Measurements from ENCODE around the gene TAF6L.
"Not testable (repeated sequence)": the region's sequence is repeated elsewhere in the genome, so short reads cannot be mapped to it uniquely, and the experiment has no call there.

Gene TAF6L

DNA sequence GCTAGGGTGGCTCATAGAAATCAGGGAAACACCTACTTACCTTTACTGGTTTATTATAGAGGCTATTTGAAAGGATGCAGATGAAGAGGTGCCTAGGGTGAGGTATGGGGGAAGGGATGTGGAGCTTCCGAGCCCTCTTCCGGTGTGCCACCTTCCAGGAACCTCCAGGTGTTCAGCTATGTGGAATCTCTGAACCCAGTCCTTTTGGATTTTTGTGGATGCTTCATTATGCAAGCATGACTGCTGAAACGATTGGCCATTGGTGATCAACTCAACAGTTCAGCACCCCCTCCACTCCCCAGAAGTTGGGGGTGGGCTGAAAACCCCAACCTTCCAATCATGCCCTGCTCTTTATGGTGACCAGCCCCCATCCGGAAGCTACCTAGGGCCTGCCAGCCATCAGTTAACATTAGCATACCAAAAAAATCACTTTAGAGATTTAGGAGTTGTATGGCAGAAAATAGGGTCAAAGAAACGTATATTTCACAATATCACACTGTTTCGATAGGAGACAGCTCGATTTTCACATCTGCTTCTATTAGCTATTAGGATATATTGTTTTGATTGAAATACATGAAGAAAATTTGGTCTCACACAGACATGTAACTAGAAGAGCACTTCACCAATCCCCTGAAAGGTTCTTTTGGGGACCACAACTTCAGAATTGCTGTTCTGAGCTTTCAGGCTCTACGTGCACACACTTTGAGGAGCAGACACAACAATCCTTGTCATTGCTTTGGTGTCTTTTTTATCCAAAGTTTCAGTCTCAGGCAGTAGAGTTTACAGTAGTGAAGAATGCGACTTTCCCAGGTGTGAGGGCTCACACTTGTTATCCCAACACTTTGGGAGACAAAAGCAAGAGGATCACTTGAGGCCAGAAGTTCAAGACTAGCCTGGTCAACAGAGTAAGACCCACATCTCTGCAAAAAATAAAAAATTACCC is 13.1 kb upstream of the TAF6L start:
- DNase-seq = no peak

DNA sequence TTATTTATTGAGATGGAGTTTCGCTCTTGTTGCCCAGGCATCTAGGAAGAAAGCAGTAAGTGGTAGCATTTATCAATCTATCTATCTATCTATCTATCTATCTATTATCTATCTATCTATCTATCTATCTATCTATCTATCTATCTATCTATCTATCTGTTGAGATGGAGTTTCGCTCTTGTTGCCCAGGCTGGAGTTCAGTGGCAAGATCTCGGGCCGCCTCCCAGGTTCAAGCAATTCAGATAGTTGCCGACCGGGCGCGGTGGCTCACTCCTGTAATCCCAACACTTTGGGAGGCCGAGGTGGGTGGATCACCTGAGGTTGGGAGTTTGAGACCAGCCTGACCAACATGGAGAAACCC is 10.3 kb upstream of the TAF6L start:
- DNase-seq = not testable (repeated sequence)

DNA sequence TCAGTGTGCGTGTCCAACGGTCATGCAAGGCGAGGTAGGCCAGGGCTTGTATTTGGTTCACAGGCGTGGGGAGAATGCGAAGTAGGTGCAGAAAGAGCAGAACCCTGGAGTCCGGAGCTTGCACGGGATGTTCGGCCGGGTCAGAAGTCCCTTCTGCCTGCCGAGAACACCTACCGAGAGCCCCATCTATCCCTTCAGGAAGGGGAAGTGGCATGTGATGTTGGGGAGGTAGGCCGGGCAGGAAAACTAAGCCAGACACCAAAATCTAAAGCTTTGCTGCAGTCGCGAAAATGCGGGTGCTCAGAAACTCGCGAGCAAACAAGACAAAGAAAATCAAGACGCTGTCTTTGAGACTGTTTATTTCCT is 435 bp upstream of the TAF6L start:
- no peak for DNase-seq

DNA sequence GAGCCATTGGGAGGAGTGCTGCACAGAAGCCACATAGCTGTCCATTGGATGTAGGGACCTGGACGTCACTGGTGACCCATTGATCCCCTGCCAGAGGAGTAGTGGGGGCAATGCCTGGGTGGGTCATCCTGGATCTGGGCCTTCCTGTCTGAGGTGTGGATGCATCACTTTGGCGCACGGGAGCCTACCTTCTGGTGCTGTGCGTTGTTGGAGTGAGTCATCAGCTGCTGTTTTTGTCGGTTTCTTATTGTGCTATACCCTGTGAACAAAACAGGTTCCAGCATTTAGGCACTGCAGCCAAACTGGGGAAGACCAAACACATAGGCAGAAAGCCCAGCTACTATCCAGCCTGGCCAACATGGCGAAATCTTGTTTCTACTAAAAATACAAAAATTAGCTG is 3.2 kb downstream of the TAF6L start:
- DNase-seq = no peak

DNA sequence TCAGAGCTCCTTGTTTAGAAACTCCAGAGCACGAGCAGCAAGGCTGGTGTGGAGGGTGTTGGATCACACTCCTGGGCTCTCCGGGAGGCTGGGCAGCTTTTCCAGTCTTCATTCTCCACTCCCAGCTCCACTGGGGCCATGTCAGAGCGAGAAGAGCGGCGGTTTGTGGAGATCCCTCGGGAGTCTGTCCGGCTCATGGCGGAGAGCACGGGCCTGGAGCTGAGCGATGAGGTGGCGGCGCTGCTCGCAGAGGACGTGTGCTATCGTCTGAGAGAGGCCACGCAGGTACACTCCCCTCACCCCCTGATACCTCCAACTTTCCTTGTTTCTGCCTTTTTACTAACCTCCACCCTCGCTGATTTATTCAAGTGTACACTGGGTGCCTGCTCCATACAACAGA is 4.5 kb downstream of the TAF6L start:
- DNase-seq = no peak

DNA sequence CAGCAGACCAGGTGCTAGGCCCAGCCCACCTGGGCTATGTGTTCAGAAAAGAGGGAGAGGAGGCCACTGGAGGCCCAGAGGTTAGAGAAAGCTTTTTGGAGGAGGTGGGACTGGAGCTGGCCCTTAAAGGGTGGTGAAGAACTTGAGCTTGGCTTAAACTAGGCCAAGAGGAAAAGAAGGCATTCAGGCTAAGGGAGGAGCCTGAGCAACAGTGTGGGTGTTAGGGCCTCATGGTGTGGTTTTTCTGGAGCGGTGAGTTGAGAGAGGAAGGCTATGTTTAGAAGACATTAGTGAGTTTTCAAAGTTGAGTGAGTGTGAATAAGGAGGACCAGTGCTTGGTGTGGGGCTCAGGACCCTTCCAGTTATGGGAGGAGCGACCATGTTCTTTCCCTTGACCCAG is 6.2 kb downstream of the TAF6L start:
- no peak for DNase-seq

DNA sequence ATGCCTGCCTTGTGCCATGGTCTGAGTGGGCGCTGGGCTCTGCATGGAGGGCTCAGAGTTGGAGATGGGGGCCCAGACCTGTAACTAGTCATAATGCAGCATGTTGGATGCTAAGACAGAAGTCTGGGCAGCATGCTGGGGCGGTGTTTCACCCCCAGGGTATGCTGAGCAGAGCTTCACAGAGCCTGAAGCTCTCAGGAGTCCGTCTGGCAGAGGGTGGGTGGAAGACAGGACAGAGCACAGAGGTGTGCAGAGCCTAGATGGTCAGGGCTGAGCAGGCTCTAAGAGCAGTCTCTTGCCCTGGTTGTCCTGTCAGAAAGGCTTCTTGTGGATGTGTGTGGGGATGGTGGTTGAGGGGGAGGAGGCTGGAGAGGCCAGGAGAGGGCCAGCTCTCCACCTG is 7.2 kb downstream of the TAF6L start:
- no peak for DNase-seq

DNA sequence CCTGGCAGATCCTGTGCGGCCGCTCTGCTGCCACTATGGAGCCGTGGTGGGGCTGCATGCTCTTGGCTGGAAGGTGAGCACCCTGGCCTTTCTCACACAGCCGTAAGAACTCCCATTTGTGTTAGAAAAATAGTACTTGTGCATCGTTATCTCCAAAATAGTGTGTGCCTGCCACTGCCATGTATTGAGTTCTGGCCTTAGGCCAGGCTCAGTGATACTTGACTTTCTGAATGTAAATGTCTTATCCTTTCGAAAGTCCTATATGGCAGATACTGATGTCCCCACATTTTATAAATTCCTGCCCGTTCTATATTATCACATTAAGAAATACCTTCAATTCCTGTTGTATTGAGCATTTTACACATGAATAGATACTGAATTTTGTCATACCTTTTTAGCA is 11.6 kb downstream of the TAF6L start:
- no peak for DNase-seq

DNA sequence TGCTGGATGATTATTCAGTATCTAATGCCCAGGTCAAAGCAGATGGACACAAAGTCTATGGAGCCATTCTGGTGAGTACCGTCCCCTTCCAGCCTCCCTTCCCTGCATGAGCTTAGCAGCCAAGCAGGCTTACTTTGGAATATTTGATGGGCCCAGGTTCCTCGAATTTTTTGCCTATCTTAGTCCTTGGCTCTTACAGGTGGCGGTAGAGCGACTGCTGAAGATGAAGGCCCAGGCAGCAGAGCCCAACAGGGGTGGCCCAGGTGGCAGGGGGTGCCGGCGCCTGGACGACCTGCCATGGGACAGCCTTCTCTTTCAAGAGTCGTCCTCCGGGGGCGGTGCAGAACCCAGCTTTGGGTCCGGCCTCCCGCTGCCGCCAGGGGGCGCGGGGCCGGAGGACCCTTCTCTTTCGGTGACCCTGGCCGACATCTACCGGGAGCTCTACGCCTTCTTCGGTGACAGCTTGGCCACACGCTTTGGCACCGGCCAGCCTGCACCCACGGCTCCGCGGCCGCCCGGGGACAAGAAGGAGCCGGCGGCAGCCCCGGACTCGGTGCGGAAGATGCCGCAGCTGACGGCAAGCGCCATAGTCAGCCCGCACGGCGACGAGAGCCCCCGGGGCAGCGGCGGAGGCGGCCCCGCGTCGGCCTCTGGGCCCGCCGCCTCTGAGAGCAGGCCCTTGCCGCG is 15.3 kb downstream of the TAF6L start:
- DNase-seq = peak; percentile 84

DNA sequence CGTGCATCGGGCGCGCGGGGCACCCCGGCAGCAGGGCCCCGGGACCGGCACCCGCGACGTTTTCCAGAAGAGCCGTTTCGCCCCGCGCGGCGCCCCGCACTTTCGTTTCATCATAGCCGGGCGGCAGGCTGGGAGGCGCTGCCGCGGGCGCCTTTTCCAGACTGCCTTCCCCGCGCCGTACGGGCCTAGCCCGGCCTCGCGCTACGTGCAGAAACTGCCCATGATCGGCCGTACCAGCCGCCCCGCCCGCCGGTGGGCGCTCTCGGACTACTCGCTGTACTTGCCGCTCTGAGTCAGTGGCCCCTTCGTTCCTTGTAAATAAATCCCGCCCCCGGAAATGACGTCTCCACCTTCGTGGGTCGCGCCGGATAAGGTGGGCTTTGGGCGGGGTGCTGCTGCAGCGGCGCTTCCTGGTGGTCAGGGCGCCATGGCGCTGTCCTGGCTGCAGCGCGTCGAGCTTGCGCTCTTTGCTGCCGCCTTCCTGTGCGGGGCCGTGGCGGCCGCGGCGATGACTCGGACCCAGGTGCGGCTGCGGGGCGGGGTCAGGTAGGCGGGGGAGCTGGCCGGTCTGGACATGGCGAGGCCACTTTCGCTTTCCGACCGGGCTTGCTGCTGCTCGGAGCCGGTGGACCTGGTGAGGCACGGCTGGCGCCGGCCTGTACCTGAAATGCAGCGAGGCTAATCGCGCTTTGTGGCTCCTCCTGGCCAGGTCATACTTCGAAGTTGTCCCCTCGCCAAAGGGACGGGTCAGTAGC is 16.0 kb downstream of the TAF6L start, which contains the start of gene TMEM179B:
Gene TMEM179B (plus strand): TSS at position 398 of the 755 bp plus-strand sequence. CDS start 30 bp downstream, at position 428.
- DNase-seq = peak; percentile 98

DNA sequence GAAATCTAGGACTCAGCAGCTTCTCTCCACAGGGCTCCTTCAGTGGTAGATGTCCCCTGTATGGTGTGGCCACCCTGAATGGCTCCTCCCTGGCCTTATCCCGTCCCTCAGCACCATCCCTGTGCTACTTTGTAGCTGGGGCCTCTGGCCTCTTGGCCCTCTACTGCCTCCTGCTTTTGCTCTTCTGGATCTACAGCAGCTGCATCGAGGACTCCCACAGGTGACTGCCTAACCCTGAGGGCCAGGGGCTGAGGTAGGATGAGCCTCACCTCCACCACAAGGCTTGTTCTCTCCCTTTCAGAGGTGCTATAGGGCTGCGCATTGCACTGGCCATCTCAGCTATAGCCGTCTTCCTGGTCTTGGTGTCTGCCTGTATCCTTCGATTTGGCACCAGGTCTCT is 17.8 kb downstream of the TAF6L start:
- no peak for DNase-seq

DNA sequence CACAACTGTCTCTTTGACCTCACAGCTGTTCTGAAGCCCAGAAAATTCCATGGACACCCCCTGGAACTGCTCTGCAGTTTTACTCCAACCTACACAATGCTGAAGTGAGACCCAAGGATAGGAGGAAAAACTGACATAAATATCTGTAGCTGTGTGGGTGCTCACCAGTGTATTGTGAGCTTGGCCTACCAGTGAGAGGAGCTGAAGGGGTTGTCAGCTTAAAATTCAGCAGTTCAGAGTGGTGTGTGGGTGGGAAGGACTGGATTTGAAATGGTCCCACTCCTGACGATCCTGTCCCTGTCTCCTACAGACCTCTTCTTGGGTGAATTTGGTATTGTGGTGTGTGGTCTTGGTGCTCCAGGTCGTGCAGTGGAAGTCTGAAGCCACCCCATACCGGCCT is 18.4 kb downstream of the TAF6L start:
- DNase-seq = no peak

DNA sequence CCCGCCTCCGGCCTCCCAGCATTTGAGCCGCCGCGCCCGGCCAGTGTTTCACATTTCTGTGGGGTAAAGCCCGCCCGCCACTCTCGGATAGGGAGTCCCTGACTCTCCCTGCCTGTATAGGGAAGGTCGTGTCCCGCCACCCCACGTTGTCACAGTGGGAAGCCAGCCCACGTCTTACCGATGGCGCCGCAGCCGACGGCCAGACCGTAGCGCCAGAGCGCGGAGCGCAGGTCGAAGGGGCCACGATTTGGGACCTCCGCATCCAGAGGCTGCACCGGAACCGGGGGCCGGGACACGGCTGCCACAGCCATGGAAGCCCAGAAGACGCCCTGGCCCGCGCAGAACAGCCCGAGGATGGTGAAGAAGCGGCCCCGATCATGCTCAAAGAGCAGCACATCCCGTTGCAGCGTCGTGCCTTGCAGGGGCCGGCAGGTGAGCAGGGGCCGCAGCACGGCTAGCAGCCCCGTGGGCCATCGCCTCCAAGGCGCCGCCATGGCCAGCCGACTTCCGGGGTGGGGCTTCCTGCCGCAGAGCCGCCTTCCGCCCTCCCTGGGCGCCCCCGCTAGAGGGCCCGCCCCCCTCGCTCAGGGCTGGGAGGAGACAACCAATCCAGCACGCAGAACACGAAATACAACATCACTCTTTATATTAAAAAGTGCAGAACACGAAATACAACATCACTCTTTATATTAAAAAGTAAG is 20.5 kb downstream of the TAF6L start, which contains the start of gene TMEM223:
Gene TMEM223 (minus strand): TSS at position 506 of the 701 bp plus-strand sequence. CDS start 12 bp downstream, at position 494.
- peak; percentile 82 for DNase-seq

DNA sequence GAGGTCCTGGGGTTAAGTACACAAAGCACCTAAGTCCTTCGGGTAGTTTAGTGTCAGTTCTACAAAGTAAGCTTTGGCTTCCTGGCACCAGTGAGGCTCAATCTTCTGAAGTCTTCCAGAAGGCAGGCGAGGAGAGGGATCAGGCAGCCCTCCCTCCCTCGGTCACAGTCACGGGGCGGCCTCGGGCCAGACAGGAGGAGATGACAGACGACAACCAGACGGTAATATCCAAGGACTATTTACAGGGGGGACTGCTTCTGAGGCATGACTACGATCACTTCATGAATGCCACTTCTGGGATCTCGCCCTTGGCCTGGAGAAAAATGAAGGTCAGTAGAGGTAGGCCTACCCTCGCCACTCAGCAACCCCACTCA is 21.0 kb downstream of the TAF6L start:
- DNase-seq = no peak

DNA sequence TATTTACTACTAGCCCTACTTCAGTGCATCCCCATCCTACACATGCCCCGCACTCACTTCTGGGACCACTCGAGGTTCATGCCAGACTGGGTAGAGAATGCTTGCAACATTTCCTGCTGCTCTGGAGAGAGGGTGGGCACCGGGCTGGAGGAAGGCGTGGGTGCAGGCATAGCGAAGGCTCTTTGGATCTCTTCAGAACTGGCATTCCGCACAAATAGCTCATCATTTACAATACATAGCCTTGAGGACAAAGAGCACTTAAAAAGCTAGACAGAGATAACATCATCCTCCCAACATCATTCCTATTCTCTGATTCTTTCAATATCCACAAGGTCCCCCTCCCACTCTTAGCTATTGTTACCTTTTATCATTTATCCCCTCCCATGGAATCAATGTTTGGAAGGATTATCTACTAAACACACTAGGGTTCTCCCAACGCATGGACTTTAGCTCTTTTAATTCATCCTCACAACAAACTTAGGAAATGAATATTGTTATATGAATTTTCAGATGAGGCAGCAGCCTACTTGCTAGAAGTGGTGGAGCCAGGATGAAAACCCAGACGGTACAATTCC is 23.1 kb downstream of the TAF6L start:
- no peak for DNase-seq

DNA sequence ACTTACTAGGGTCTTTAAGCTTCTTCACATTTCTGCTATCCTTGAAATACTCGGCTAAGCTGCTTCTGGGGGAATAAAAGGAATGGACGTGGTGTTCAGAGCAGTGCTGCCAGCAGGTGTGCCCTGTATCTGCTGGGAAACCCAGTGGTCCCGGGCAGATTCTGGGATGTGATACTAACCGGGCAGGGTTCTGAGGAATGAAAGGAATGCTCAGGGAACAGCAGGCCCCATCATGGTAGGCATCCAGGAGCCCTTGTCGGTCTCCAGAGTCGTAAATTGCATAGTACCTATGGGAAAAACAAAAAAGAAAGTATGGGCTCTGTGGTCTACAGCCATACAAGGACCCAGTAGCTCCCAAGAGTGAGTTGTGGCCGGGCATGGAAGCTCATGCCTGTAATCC is 25.1 kb downstream of the TAF6L start:
- DNase-seq = no peak

DNA sequence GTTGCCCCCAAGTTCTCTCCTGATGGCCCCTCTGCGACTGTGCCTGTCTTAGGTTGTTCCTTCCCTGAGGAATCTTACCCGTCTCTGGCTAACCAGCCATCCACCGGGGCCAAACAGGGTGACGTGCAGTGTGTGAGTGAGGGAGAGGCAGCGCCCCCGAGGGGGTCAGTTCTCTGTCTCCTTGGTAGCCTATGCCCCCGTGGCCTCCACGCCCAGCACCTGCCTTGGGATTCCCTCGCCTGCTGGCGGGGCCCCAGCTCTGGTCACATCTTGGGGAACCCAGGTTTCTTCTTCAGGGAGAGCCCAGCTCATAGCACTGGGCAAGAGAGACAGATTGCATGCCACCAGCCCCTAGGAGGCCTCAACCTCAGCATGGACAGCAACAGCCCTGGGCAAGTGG is 28.3 kb downstream of the TAF6L start:
- no peak for DNase-seq

DNA sequence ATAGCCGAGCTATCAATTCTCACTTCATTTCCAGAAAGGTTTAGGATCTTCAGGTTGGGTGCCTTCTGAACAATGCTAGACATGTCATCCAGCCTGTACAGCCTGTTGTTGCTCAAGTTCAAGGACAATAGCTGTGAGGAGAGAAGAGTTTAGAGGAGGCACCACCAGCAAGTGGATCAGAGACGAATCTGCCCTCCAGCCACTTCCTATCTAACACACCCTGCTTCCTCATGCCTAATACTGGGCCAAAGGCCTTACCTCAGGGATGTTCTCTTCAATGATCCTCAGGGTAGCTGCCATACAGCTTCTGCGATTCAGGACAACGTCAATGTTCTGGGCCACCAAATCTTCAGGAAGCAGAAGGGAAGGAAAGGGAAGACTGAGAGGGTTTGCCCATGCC is 29.9 kb downstream of the TAF6L start:
- DNase-seq = no peak

DNA sequence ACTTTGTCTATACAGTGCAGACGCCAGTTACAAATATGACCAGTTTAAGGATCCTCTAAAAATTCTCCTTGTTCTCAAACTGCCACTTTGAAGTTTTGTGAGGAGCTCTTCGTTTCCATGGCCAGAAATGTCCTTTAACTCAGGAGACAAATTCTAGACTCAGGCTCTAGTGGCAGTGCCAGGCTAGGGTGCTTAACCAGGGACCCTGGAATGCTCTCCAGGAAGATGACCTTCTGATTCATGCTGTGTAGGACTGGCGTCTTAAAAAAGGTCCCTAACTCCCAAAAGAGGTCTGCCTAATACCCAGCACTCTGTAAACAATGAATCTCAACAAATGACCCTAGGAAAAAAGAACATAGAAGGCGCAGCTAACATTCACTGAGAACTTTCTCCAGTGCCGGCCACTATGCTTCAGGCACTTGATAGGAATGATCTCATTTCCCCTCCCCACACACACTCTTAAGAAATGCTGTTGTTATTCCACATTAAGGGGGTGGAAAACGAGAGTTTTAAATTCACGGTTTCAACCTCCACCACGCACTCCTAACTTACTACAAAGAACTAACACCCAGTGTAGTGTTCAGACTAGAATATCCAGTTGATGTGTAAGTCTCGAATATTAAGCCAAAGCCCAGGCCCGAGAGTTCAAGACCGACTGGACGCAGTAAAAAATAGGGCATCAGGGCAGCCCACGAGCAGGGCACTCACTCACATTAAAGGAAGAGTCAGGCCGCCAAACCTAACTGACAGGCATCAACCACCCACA is 33.3 kb downstream of the TAF6L start:
- peak; percentile 24 for DNase-seq

DNA sequence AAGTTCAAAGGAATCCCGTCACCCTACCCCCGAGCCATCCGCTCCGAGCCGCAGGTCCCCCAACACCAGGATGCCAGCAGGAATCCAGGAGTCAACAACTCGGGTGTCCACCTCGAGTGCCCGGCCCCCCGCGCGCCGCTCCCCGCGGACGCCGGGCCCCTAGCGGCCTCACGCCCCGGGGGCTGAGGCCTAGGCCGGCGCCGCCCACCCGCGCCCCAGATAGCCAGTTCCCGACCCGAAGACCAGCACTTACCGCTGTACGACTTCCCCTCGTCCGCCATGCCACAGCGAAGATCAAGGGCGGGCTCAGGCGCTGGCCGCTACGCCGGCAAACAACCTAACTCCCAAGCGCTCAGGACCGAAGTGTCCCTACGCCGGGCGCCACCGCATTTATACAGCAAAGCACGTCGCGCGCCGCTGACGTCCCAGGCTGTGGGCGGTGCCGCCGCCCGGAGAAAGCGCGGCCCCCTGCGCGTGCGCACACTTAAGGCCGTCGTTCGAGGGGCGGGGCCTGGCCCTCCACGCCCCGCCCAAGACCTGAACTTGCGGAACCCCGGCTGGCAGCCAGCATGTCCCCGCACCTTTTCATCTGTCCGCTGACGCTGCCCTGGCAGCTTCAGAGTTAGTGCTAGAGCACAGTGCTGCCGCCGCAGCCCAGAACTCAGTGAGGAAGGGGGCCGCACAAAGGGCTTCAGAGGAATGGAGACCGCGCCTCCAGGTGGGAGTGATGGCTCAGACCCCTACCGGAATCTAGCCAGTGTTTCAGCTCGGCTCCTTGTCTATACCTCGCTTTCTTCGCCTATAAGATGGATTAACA is 34.1 kb downstream of the TAF6L start, which contains the start of gene NXF1:
Gene NXF1 (minus strand): TSS at position 365 of the 817 bp plus-strand sequence. CDS start 84 bp downstream, at position 281.
- peak; percentile 89 for DNase-seq

Measured in fibroblast of skin of back (primary cell).